ENCODE data around the gene SBK3. TPM values are rescaled to one million over a fixed set of nuclear protein-coding genes. Genes with fewer than 3 reads are reported as not detected.
"Not testable (repeated sequence)": the region's sequence is repeated elsewhere in the genome, so short reads cannot be mapped to it uniquely, and the experiment has no call there.

SBK3 gene
- total RNA-seq, 1 experiment from 2014 or later, result not detected

- H3K9me3 ChIP-seq (ENCODE audit: low read length), result no peaks in the 10 kb centered on the region
- H3K9me2 ChIP-seq (replicated peaks; ENCODE audit: low read length), result no peaks in the 10 kb centered on the region
- CTCF ChIA-PET, result interaction anchor here (0.8 kb wide), 1 partner anchor 133 kb away, joined by 3 read pairs; no protein-coding TSS in a partner anchor
- H3K9ac ChIP-seq (ENCODE audit: low read length), result no peak overlapping the region
- DNase-seq, result no peak
- no peaks in the 10 kb centered on the region for H3K27me3 ChIP-seq (ENCODE audit: low read length)
- no peaks in the 10 kb centered on the region for H3K79me2 ChIP-seq (ENCODE audit: low read length)
- BruUV-seq (replicated peaks), result no TSS peak
- no peak overlapping the region for H2AFZ ChIP-seq (ENCODE audit: low read length)
- no peaks in the 10 kb centered on the region for H3K4me1 ChIP-seq (ENCODE audit: insufficient read depth, low read length)
- no peak overlapping the region for H3K4me2 ChIP-seq (ENCODE audit: low read length)
- ATAC-seq, result no peak
- intact Hi-C loops (cut with micrococcal nuclease), result no loop called here
- H3K4me3 ChIP-seq (ENCODE audit: low read length), result no peak overlapping the region
- no peaks in the 10 kb centered on the region for H3K36me3 ChIP-seq (ENCODE audit: low read depth, low read length)
- no peaks in the 10 kb centered on the region for H4K20me1 ChIP-seq (ENCODE audit: low read length)
- H3K27ac ChIP-seq (ENCODE audit: low read length), result no peak overlapping the region
- POLR2A ChIA-PET (ENCODE audit: unreplicated experiment), result interaction anchor here (0.6 to 0.7 kb wide), 2 partner anchors 22 kb away, joined by 3 read pairs; no protein-coding TSS in a partner anchor
- TF ChIP-seq EZH2phosphoT487 (IDR thresholded peaks at IDR 0.05; ENCODE audit: borderline replicate concordance, low read length) (no peak), EZH2 (IDR thresholded peaks at IDR 0.05; ENCODE audit: low read length, unreplicated experiment) (no peak), CTCF (conservative IDR thresholded peaks at IDR 0.05; ENCODE audit: low read depth, low read length) (no peak)
- H3F3A ChIP-seq (ENCODE audit: low read length, unreplicated experiment), result no peaks in the 10 kb centered on the region
Measured at GRCh38 chr19:55498246-55498840, 47.0 kb downstream of the SBK3 start.

GRCh38 chr19:55497763-55498162 lies 47.6 kb downstream of the SBK3 start:
- Histone ChIP-seq H3K27ac (ENCODE audit: low read length) (no peak overlapping the region), H3F3A (ENCODE audit: low read length, unreplicated experiment) (no peaks in the 10 kb centered on the region), H3K79me2 (ENCODE audit: low read length) (no peaks in the 10 kb centered on the region), H3K9me2 (replicated peaks; ENCODE audit: low read length) (no peaks in the 10 kb centered on the region), H3K27me3 (ENCODE audit: low read length) (no peaks in the 10 kb centered on the region), H3K4me1 (ENCODE audit: insufficient read depth, low read length) (no peaks in the 10 kb centered on the region), H3K36me3 (ENCODE audit: low read depth, low read length) (no peaks in the 10 kb centered on the region), H3K9me3 (ENCODE audit: low read length) (no peaks in the 10 kb centered on the region), H2AFZ (ENCODE audit: low read length) (no peak overlapping the region), H3K9ac (ENCODE audit: low read length) (no peak overlapping the region), H4K20me1 (ENCODE audit: low read length) (no peaks in the 10 kb centered on the region), H3K4me2 (ENCODE audit: low read length) (no peak overlapping the region), H3K4me3 (ENCODE audit: low read length) (no peak overlapping the region)
- ATAC-seq (no peak), DNase-seq (no peak)
- BruUV-seq (replicated peaks), result no TSS peak
- TF ChIP-seq CTCF (conservative IDR thresholded peaks at IDR 0.05; ENCODE audit: low read depth, low read length), result no peak
- TF ChIP-seq EZH2 (IDR thresholded peaks at IDR 0.05; ENCODE audit: low read length, unreplicated experiment), result no peak
- TF ChIP-seq EZH2phosphoT487 (IDR thresholded peaks at IDR 0.05; ENCODE audit: borderline replicate concordance, low read length), result no peak
- POLR2A ChIA-PET (ENCODE audit: unreplicated experiment), result no interaction called here
- intact Hi-C loops (cut with micrococcal nuclease), result no loop called here
- CTCF ChIA-PET, result no interaction called here

GRCh38 chr19:55496820-55497219 lies 48.5 kb downstream of the SBK3 start:
- H3F3A ChIP-seq (ENCODE audit: low read length, unreplicated experiment); ATAC-seq; DNase-seq; H3K27ac ChIP-seq (ENCODE audit: low read length); BruUV-seq (replicated peaks); H3K9me3 ChIP-seq (ENCODE audit: low read length); H3K9ac ChIP-seq (ENCODE audit: low read length); intact Hi-C loops (cut with micrococcal nuclease); H3K27me3 ChIP-seq (ENCODE audit: low read length); CTCF ChIA-PET; H3K9me2 ChIP-seq (replicated peaks; ENCODE audit: low read length); H3K4me2 ChIP-seq (ENCODE audit: low read length); H2AFZ ChIP-seq (ENCODE audit: low read length); H3K79me2 ChIP-seq (ENCODE audit: low read length); H3K36me3 ChIP-seq (ENCODE audit: low read depth, low read length); H4K20me1 ChIP-seq (ENCODE audit: low read length); H3K4me3 ChIP-seq (ENCODE audit: low read length); H3K4me1 ChIP-seq (ENCODE audit: insufficient read depth, low read length); POLR2A ChIA-PET (ENCODE audit: unreplicated experiment): not testable (repeated sequence)
